Endothelial cell of umbilical vein (primary cell): ENCODE measurements around the gene RAB4B. TPM values are rescaled to one million over a fixed set of nuclear protein-coding genes. Genes with fewer than 3 reads are reported as not detected.

Experiments used
- BruUV-seq: library from RNA; stranded (reverse); fragments of 400-500 nt; replicated peaks from 2 replicates; lab custom pipeline; 2021; lab: Mats Ljungman, UMichigan
- CTCF ChIA-PET: fragments of 300-600, 350-600 bp; sonication (Branson Sonifier 250); formaldehyde crosslinking; loops from one replicate; lab custom pipeline; 2021; ENCODE audit warnings: antibody characterized with exemption, inconsistent platforms; lab: Charles Lee
- POLR2A ChIA-PET: fragments of 300-600, 350-600 bp; sonication (Branson Sonifier 250); formaldehyde crosslinking; loops from one replicate; lab custom pipeline; 2021; ENCODE audit warnings: antibody characterized with exemption, inconsistent platforms; lab: Charles Lee
- DNase-seq: peaks from one replicate; pipeline ENCODE4 v3.0.0-alpha.2; 2011; ENCODE audit warnings: low read depth, low spot score
- FAIRE-seq: peaks from 2 replicates; lab custom pipeline; 2011; peaks lifted over from hg19 to GRCh38; lab: Jason Lieb, UNC
- H2AFZ ChIP-seq: 2 replicates; pipeline ENCODE4 v1.6.0; 2012; ENCODE audit warnings: low read depth, low read length, control low read depth, inconsistent platforms
- H3K27ac ChIP-seq: 2 replicates; pipeline ENCODE4 v1.5.1; 2011; ENCODE audit warnings: low read depth, mild to moderate bottlenecking, control low read depth, low read length, moderate library complexity; ENCODE audit not compliant: insufficient read depth
- H3K27me3 ChIP-seq, 2 experiments: 2 replicates each; pipeline versions ENCODE4 v1.6.0 to v1.6.1; 2011; ENCODE audit warnings: low read length in 2 of 2, mixed read lengths in 1 of 2; ENCODE audit not compliant: control insufficient read depth in 2 of 2, insufficient read depth in 2 of 2
- H3K36me3 ChIP-seq, 2 experiments: 2 replicates in 1 of 2; 3 replicates in 1 of 2; pipeline ENCODE4 v1.5.1; 2011; ENCODE audit warnings: low read length in 2 of 2, mild to moderate bottlenecking in 1 of 2, moderate library complexity in 1 of 2; ENCODE audit not compliant: control insufficient read depth in 2 of 2, insufficient read depth in 2 of 2; ENCODE audit errors: extremely low read depth in 1 of 2
- H3K4me1 ChIP-seq: 3 replicates; pipeline ENCODE4 v1.5.1; 2011; ENCODE audit warnings: mild to moderate bottlenecking, low read length; ENCODE audit not compliant: control insufficient read depth, insufficient read depth; ENCODE audit errors: extremely low read depth
- H3K4me2 ChIP-seq: 2 replicates; pipeline ENCODE4 v1.6.1; 2011; ENCODE audit warnings: low read length, control low read depth, mixed read lengths; ENCODE audit not compliant: insufficient read depth
- H3K4me3 ChIP-seq, 3 experiments: fragments of 200-600 bp in 1 of 3; sonication (generic), shearing (Covaris generic) in 1 of 3; replicated peaks in 1 of 3; 2 replicates each; pipeline ENCODE4 v1.5.1; 2011 to 2016; ENCODE audit warnings: control low read depth in 3 of 3, low read length in 3 of 3, mild to moderate bottlenecking in 2 of 3, inconsistent platforms in 1 of 3, low read depth in 1 of 3, moderate library complexity in 1 of 3; ENCODE audit not compliant: insufficient read depth in 1 of 3
- H3K79me2 ChIP-seq: 2 replicates; pipeline ENCODE4 v1.6.0; 2012; ENCODE audit warnings: low read length, inconsistent platforms; ENCODE audit not compliant: control insufficient read depth, insufficient read depth
- H3K9ac ChIP-seq: replicated peaks from 2 replicates; pipeline ENCODE3; 2011; ENCODE audit warnings: low read length, control low read depth; ENCODE audit not compliant: insufficient read depth; ENCODE audit errors: extremely low read depth
- H3K9me1 ChIP-seq: replicated peaks from 3 replicates; pipeline ENCODE4 v1.6.0; 2011; ENCODE audit warnings: mild to moderate bottlenecking, low read length; ENCODE audit not compliant: control insufficient read depth, insufficient read depth; ENCODE audit errors: extremely low read depth
- H3K9me3 ChIP-seq: replicated peaks from 2 replicates; pipeline ENCODE4 v1.5.1; 2012; ENCODE audit warnings: low read length, inconsistent platforms; ENCODE audit not compliant: control insufficient read depth, insufficient read depth
- H4K20me1 ChIP-seq: replicated peaks from 2 replicates; pipeline ENCODE3; 2011; ENCODE audit warnings: mild to moderate bottlenecking, low read length; ENCODE audit not compliant: control insufficient read depth, insufficient read depth; ENCODE audit errors: extremely low read depth
- EZH2 ChIP-seq: IDR thresholded peaks from 2 replicates; pipeline ENCODE4 v1.6.1; 2012; ENCODE audit warnings: borderline replicate concordance, low read depth, mild to moderate bottlenecking, moderate library complexity, low read length, inconsistent platforms; ENCODE audit not compliant: severe bottlenecking
- FOS ChIP-seq: IDR thresholded peaks from 2 replicates; pipeline ENCODE4 v1.6.1; 2011; ENCODE audit warnings: mild to moderate bottlenecking, low read length, moderate library complexity, borderline replicate concordance; ENCODE audit not compliant: insufficient read depth
- GATA2 ChIP-seq: IDR thresholded peaks from 2 replicates; pipeline ENCODE4 v1.7.0; 2011; ENCODE audit warnings: low read depth, mild to moderate bottlenecking, moderate library complexity, mixed read lengths, low read length; ENCODE audit not compliant: insufficient read length, insufficient read depth
- JUN ChIP-seq: IDR thresholded peaks from 2 replicates; pipeline ENCODE4 v1.6.1; 2011; ENCODE audit warnings: borderline replicate concordance, low read depth; ENCODE audit not compliant: insufficient read length, insufficient read depth
- MYC ChIP-seq: IDR thresholded peaks from one replicate; pipeline ENCODE4 v1.6.1; 2011; ENCODE audit warnings: mild to moderate bottlenecking, low read depth, low read length
- POLR2A ChIP-seq: IDR thresholded peaks from 2 replicates; pipeline ENCODE4 v1.6.1; 2012; ENCODE audit warnings: low read depth, mild to moderate bottlenecking, control low read depth, low read length
- POLR2AphosphoS5 ChIP-seq: IDR thresholded peaks from 2 replicates; pipeline ENCODE4 v1.6.1; 2012; ENCODE audit warnings: low read depth, mild to moderate bottlenecking, control low read depth, low read length, moderate library complexity; ENCODE audit not compliant: insufficient read depth
- dilution Hi-C: fragments of 300-500 bp; cut with MboI; formaldehyde crosslinking; loops from one replicate; pipeline ENCODE4 v1.15.0; 2019; ENCODE audit warnings: low sequenced_read_pairs; ENCODE audit not compliant: extremely low pct_ligation_motif_present
- intact Hi-C: fragments of 100-400 bp; cut with micrococcal nuclease; formaldehyde crosslinking; loops from one replicate; pipeline ENCODE4 v1.10.0; 2022
- polyA plus RNA-seq, 4 experiments: library from polyadenylated mRNA; depleted of rRNA in 3 of 4; stranded (reverse) in 3 of 4; unstranded in 1 of 4; fragments of >200 nt; gene quantifications; 2 replicates each; pipeline versions ENCODE4 v1.2.1 to v1.2.3, GENCODE V29; 2011 to 2012; ENCODE audit warnings: missing spikeins in 1 of 4
- total RNA-seq: library from RNA; stranded (reverse); gene quantifications from 2 replicates; pipeline ENCODE4 v1.2.3, GENCODE V29; 2021
- TF ChIP-seq, protein P1 (sequence below), 2 donors: IDR thresholded peaks; 1 replicate in 1 of 2; 2 replicates in 1 of 2; pipeline ENCODE4 v1.5.1; 2011; ENCODE audit warnings: low read length in 2 of 2, mild to moderate bottlenecking in 2 of 2, moderate library complexity in 2 of 2, control low read depth in 1 of 2, inconsistent platforms in 1 of 2, low read depth in 1 of 2; ENCODE audit not compliant: insufficient read depth in 1 of 2; ENCODE audit errors: extremely low read depth in 1 of 2
- TF ChIP-seq, protein P2 (sequence below): IDR thresholded peaks from 2 replicates; pipeline ENCODE4 v1.6.1; 2011; ENCODE audit not compliant: insufficient read depth, insufficient read length

Gene RAB4B
- total and polyA plus RNA-seq, 2 donors (not counting 3 experiments of a cell fraction or from before 2014, with no cell fraction given) = 33.6 to 61.0 TPM

DNA sequence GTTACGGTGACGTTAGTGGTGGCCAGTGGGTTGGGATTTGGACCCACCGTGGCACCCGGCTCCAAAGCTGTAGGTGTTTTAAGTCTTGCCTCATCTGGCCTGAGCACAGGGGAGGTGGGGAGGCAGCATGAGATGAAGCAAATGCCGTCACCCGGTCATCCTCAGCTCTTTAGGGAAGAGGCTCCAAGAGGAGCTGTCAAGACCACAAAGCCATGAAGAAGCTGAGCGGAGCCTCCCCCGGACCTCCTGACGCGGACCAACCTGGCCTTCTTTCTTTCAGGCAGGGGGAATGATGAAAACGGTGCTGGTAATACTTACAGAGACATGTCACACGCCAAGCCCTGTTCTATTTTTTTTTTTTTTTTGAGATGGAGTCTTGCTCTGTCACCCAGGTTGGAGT is 35.2 kb upstream of the RAB4B start:
- DNase-seq (no peak), FAIRE-seq (no peak)
- peaks cover 0 to 6% of the 10 kb centered on the region in 2 experiments for H3K36me3 ChIP-seq
- CTCF ChIA-PET = no interaction called here
- no peaks in the 10 kb centered on the region for H3K27me3 ChIP-seq
- POLR2A ChIA-PET = interaction anchor here (0.7 to 1.0 kb wide), 2 partner anchors 22 to 56 kb away, joined by 3 to 4 read pairs; partner anchors contain the start of gene EGLN2
- H3K27ac ChIP-seq = no peak overlapping the region
- H2AFZ ChIP-seq = no peak overlapping the region
- TF ChIP-seq, protein P1, sequence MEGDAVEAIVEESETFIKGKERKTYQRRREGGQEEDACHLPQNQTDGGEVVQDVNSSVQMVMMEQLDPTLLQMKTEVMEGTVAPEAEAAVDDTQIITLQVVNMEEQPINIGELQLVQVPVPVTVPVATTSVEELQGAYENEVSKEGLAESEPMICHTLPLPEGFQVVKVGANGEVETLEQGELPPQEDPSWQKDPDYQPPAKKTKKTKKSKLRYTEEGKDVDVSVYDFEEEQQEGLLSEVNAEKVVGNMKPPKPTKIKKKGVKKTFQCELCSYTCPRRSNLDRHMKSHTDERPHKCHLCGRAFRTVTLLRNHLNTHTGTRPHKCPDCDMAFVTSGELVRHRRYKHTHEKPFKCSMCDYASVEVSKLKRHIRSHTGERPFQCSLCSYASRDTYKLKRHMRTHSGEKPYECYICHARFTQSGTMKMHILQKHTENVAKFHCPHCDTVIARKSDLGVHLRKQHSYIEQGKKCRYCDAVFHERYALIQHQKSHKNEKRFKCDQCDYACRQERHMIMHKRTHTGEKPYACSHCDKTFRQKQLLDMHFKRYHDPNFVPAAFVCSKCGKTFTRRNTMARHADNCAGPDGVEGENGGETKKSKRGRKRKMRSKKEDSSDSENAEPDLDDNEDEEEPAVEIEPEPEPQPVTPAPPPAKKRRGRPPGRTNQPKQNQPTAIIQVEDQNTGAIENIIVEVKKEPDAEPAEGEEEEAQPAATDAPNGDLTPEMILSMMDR (IDR thresholded peaks at IDR 0.05; ENCODE audit: extremely low read depth in 1 of 2, insufficient read depth in 1 of 2, low read depth in 1 of 2, low read length in 2 of 2) = no peak
- TF ChIP-seq JUN (no peak), EZH2 (no peak), MYC (no peak), FOS (no peak), GATA2 (no peak), POLR2AphosphoS5 (no peak), POLR2A (no peak)
- TF ChIP-seq, protein P2, sequence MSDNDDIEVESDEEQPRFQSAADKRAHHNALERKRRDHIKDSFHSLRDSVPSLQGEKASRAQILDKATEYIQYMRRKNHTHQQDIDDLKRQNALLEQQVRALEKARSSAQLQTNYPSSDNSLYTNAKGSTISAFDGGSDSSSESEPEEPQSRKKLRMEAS = no peak
- no peaks in the 10 kb centered on the region for H3K9me3 ChIP-seq
- no peaks in the 10 kb centered on the region for H3K9me1 ChIP-seq
- no peaks in the 10 kb centered on the region for H3K79me2 ChIP-seq
- no TSS peak for BruUV-seq
- no peaks in the 10 kb centered on the region for H4K20me1 ChIP-seq
- no peak overlapping the region for H3K9ac ChIP-seq
- intact Hi-C loops = no loop called here
- H3K4me2 ChIP-seq = no peak overlapping the region
- peaks cover 9% of the 10 kb centered on the region for H3K4me1 ChIP-seq
- H3K4me3 ChIP-seq = no peak overlapping the region
- dilution Hi-C loops = no loop called here
